HepG2 (cell line): ENCODE results near the gene OR2V2. TPM values are rescaled to one million over a fixed set of nuclear protein-coding genes. Genes with fewer than 3 reads are reported as not detected.

ENCODE experiments used
- ATAC-seq: fragments of 200-7000 bp; cut with Tn5 transposase; 3 replicates; pipeline ENCODE4 v1.9.1; 2020; ENCODE audit warnings: mild to moderate bottlenecking, moderate library complexity
- BruUV-seq: library from RNA; stranded (reverse); fragments of 400-500 nt; replicated peaks from 2 replicates; lab custom pipeline; 2021; lab: Mats Ljungman, UMichigan
- CTCF ChIA-PET: fragments of 300-600 bp; formaldehyde crosslinking; extraction: SDS; loops from one replicate; lab custom pipeline; 2021; ENCODE audit warnings: low total read pairs, inconsistent platforms, low intra/inter-chr PET ratio; lab: Yijun Ruan, JAX
- POLR2A ChIA-PET: fragments of 350-600 bp; sonication (Branson Sonifier 250); formaldehyde crosslinking; loops from one replicate; lab custom pipeline; 2020; ENCODE audit warnings: antibody characterized with exemption, inconsistent platforms; lab: Yijun Ruan, JAX
- DNase-seq: peaks from one replicate; pipeline ENCODE4 v3.0.0-alpha.2; 2015; ENCODE audit warnings: low spot score
- FAIRE-seq: peaks from 3 replicates; lab custom pipeline; 2011; peaks lifted over from hg19 to GRCh38; lab: Jason Lieb, UNC
- H2AFZ ChIP-seq: one replicate; pipeline ENCODE4 v1.6.1; 2011; ENCODE audit warnings: low read length, inconsistent platforms
- H3K27ac ChIP-seq: fragments of 300-600 bp; 3 replicates; pipeline ENCODE4 v1.8.0; 2011; ENCODE audit warnings: mixed run types, mild to moderate bottlenecking, mixed read lengths, low read length, inconsistent platforms; ENCODE audit not compliant: insufficient read depth; ENCODE audit errors: extremely low read length
- H3K27me3 ChIP-seq, 2 experiments: fragments of 200-600 bp in 1 of 2; 2 replicates in 1 of 2; 3 replicates in 1 of 2; pipeline versions ENCODE4 v1.6.0 to v1.8.0; 2011; ENCODE audit warnings: low read length in 2 of 2, mild to moderate bottlenecking in 2 of 2, moderate library complexity in 2 of 2, inconsistent platforms in 1 of 2; ENCODE audit not compliant: insufficient read depth in 2 of 2, control insufficient read depth in 1 of 2
- H3K36me3 ChIP-seq, 2 experiments: fragments of 200-600 bp in 1 of 2; replicated peaks in 1 of 2; 2 replicates in 1 of 2; 3 replicates in 1 of 2; pipeline versions ENCODE4 v1.5.1 to v1.8.0; 2011; ENCODE audit warnings: low read length in 2 of 2, inconsistent platforms in 1 of 2; ENCODE audit not compliant: insufficient read depth in 2 of 2, control insufficient read depth in 1 of 2
- H3K4me1 ChIP-seq: 2 replicates; pipeline ENCODE4 v1.5.1; 2012; ENCODE audit warnings: low read length, inconsistent platforms; ENCODE audit not compliant: insufficient read depth
- H3K4me2 ChIP-seq: 2 replicates; pipeline ENCODE4 v1.6.0; 2011; ENCODE audit warnings: low read depth, low read length, inconsistent platforms
- H3K4me3 ChIP-seq, 3 experiments: fragments of 200-600 bp in 1 of 3; sonication (generic), shearing (Covaris generic) in 1 of 3; replicated peaks in 1 of 3; 2 replicates each; pipeline ENCODE4 v1.5.1; 2011 to 2016; ENCODE audit warnings: low read length in 3 of 3, inconsistent platforms in 2 of 3, low read depth in 2 of 3, mild to moderate bottlenecking in 2 of 3, control low read depth in 1 of 3, mixed read lengths in 1 of 3; ENCODE audit not compliant: insufficient read depth in 1 of 3
- H3K79me2 ChIP-seq: one replicate; pipeline ENCODE4 v1.6.1; 2011; ENCODE audit warnings: low read length, inconsistent platforms; ENCODE audit not compliant: insufficient read depth
- H3K9ac ChIP-seq: 2 replicates; pipeline ENCODE4 v1.6.0; 2011; ENCODE audit warnings: mild to moderate bottlenecking, low read depth, low read length, inconsistent platforms; ENCODE audit not compliant: insufficient read depth
- H3K9me3 ChIP-seq: 2 replicates; pipeline ENCODE4 v1.5.1; 2012; ENCODE audit warnings: mild to moderate bottlenecking, low read length
- H4K20me1 ChIP-seq: 2 replicates; pipeline ENCODE4 v1.6.0; 2011; ENCODE audit warnings: inconsistent platforms, mild to moderate bottlenecking, low read length, moderate library complexity; ENCODE audit not compliant: insufficient read depth
- CBX5 ChIP-seq: sonication (generic); formaldehyde crosslinking; IDR thresholded peaks from 2 replicates; pipeline ENCODE4 v1.4.0; 2020; ENCODE audit warnings: missing genetic modification reagents, borderline replicate concordance
- CERS6 ChIP-seq: sonication (generic); formaldehyde crosslinking; IDR thresholded peaks from 2 replicates; pipeline ENCODE4 v1.5.0; 2020; ENCODE audit warnings: missing genetic modification reagents
- ELF1 ChIP-seq: sonication (generic); formaldehyde crosslinking; IDR thresholded peaks from 2 replicates; pipeline ENCODE4 v1.4.0; 2020; ENCODE audit warnings: missing genetic modification reagents
- GATAD1 ChIP-seq: IDR thresholded peaks from 2 replicates; pipeline ENCODE4 v1.6.1; 2016; ENCODE audit warnings: missing genetic modification reagents, missing compliant biosample characterization
- HOXD1 ChIP-seq: sonication (generic); formaldehyde crosslinking; IDR thresholded peaks from 2 replicates; pipeline ENCODE4 v1.5.0; 2020; ENCODE audit warnings: missing genetic modification reagents
- KAT8 ChIP-seq: IDR thresholded peaks from 2 replicates; pipeline ENCODE4 v1.6.1; 2016; ENCODE audit warnings: missing genetic modification reagents, missing compliant biosample characterization
- KLF6 ChIP-seq: IDR thresholded peaks from 2 replicates; pipeline ENCODE4 v1.8.0; 2016; ENCODE audit warnings: missing biosample characterization, missing genetic modification reagents
- KLF9 ChIP-seq: IDR thresholded peaks from 2 replicates; pipeline ENCODE4 v1.6.1; 2016; ENCODE audit warnings: low read depth
- MTF2 ChIP-seq: sonication (generic); formaldehyde crosslinking; IDR thresholded peaks from 2 replicates; pipeline ENCODE4 v1.5.0; 2020; ENCODE audit warnings: missing genetic modification reagents, borderline replicate concordance
- MXD4 ChIP-seq: IDR thresholded peaks from 2 replicates; pipeline ENCODE4 v1.6.1; 2016; ENCODE audit warnings: mild to moderate bottlenecking, missing biosample characterization, missing genetic modification reagents
- NFYB ChIP-seq: sonication (generic); formaldehyde crosslinking; IDR thresholded peaks from 2 replicates; pipeline ENCODE4 v1.4.0; 2020; ENCODE audit warnings: missing genetic modification reagents
- PRMT3 ChIP-seq: sonication (generic); formaldehyde crosslinking; IDR thresholded peaks from 2 replicates; pipeline ENCODE4 v1.8.1; 2022; ENCODE audit warnings: low read depth, mild to moderate bottlenecking, moderate library complexity, missing genetic modification reagents, borderline replicate concordance
- SMAD9 ChIP-seq: sonication (generic); formaldehyde crosslinking; IDR thresholded peaks from 2 replicates; pipeline ENCODE4 v1.5.1; 2020; ENCODE audit warnings: mild to moderate bottlenecking, missing genetic modification reagents
- SUZ12 ChIP-seq: fragments of 150-350 bp; IDR thresholded peaks from 2 replicates; pipeline ENCODE4 v1.6.1; 2014; ENCODE audit warnings: low read depth, low read length
- THRA ChIP-seq: sonication (generic); formaldehyde crosslinking; IDR thresholded peaks from 2 replicates; pipeline ENCODE4 v1.4.0; 2020; ENCODE audit warnings: missing genetic modification reagents, borderline replicate concordance
- ZNF430 ChIP-seq: sonication (generic); formaldehyde crosslinking; IDR thresholded peaks from 2 replicates; pipeline ENCODE4 v1.9.0; 2021; ENCODE audit warnings: mild to moderate bottlenecking, missing genetic modification reagents
- ZNF790 ChIP-seq: sonication (generic); formaldehyde crosslinking; IDR thresholded peaks from 2 replicates; pipeline ENCODE4 v1.8.0; 2022; ENCODE audit warnings: missing genetic modification reagents, mild to moderate bottlenecking, borderline replicate concordance
- ZSCAN12 ChIP-seq: sonication (generic); formaldehyde crosslinking; IDR thresholded peaks from 2 replicates; pipeline ENCODE4 v1.9.0; 2021; ENCODE audit warnings: mild to moderate bottlenecking, missing genetic modification reagents
- WGBS: methylation state at CpG from one replicate; pipeline ENCODE4 v1.1.6; 2017; ENCODE audit warnings: low lambda C conversion rate; 5-methylcytosine and 5-hydroxymethylcytosine counted together
- in situ Hi-C: cut with HindIII; loops from 2 replicates; pipeline ENCODE4 v1.10.0; 2017; ENCODE audit warnings: low pct_unique_long_range_greater_than_20kb; ENCODE audit not compliant: extremely low pct_ligation_motif_present
- intact Hi-C: fragments of 100-400 bp; cut with micrococcal nuclease; formaldehyde crosslinking; loops from one replicate; pipeline ENCODE4 v1.10.0; 2022; ENCODE audit not compliant: unreplicated experiment
- polyA plus RNA-seq, 8 experiments: library from polyadenylated mRNA; depleted of rRNA in 3 of 8; stranded (reverse) in 7 of 8; unstranded in 1 of 8; fragments of >200 nt; fragmentation: Illumina TruSeq in 4 of 8; extraction: Trizol in 4 of 8; gene quantifications; 2 replicates each; pipeline versions ENCODE4 v1.2.1 to v1.2.3, GENCODE V29; 2011 to 2016; ENCODE audit warnings: low read depth in 4 of 8, missing spikeins in 1 of 8, mixed read lengths in 1 of 8; ENCODE audit not compliant: insufficient read depth in 1 of 8
- total RNA-seq, 5 experiments: library from RNA; depleted of rRNA; stranded (reverse); fragments of >200 nt; fragmentation: Illumina TruSeq; extraction: Trizol; gene quantifications; 2 replicates each; pipeline ENCODE4 v1.2.3, GENCODE V29; 2016; ENCODE audit warnings: low read depth in 1 of 5

Gene OR2V2
- total and polyA plus RNA-seq, 2 of the 13 experiments (the other 11 are each of a cell fraction or from before 2014, with no cell fraction given), result not detected

GRCh38 chr5:181140766-181141165 lies 6.6 kb upstream of the OR2V2 start:
- no peak overlapping the region for H3K9ac ChIP-seq
- ChIA-PET CTCF (no interaction called here), POLR2A (no interaction called here)
- intact Hi-C loops (loop anchor here (5.0 kb wide), 1 partner anchor 1273 kb away; no protein-coding TSS in a partner anchor), in situ Hi-C loops (no loop called here)
- H3K79me2 ChIP-seq, result no peaks in the 10 kb centered on the region
- H2AFZ ChIP-seq, result no peak overlapping the region
- H3K27ac ChIP-seq, result no peak overlapping the region
- no peaks in the 10 kb centered on the region for H4K20me1 ChIP-seq
- peaks cover 2 to 20% of the 10 kb centered on the region in 2 experiments; a peak in 4 of 5 replicates for H3K27me3 ChIP-seq
- H3K36me3 ChIP-seq, result no peaks in the 10 kb centered on the region
- DNase-seq (no peak), FAIRE-seq (no peak), ATAC-seq (no peak)
- no peaks in the 10 kb centered on the region for H3K4me1 ChIP-seq
- 2% methylated on average over 3 of the region's 3 CpGs for WGBS
- H3K4me3 ChIP-seq, result no peak overlapping the region
- no TSS peak for BruUV-seq
- TF ChIP-seq KLF6 (no peak), NFYB (CRISPR knock-in tag) (no peak), SMAD9 (CRISPR knock-in tag) (no peak), SUZ12 (no peak), KLF9 (no peak), MXD4 (CRISPR knock-in tag) (no peak), GATAD1 (CRISPR knock-in tag) (no peak), ELF1 (CRISPR knock-in tag) (no peak), CERS6 (CRISPR knock-in tag) (no peak), PRMT3 (CRISPR knock-in tag) (no peak), THRA (CRISPR knock-in tag) (no peak), HOXD1 (CRISPR knock-in tag) (no peak), ZNF790 (CRISPR knock-in tag) (no peak), KAT8 (CRISPR knock-in tag) (no peak), CBX5 (CRISPR knock-in tag) (no peak), ZNF430 (CRISPR knock-in tag) (no peak), MTF2 (CRISPR knock-in tag) (no peak), ZSCAN12 (CRISPR knock-in tag) (no peak)
- H3K4me2 ChIP-seq, result no peak overlapping the region
- H3K9me3 ChIP-seq, result no peaks in the 10 kb centered on the region
